HEK293T (cell line): ENCODE measurements around the gene MSLN.
A peak's percentile ranks its signal among the peaks of the same experiment; 100 is the strongest.

Experiments used
- ELF4 ChIP-seq: fragments of 450-650 bp; IDR thresholded peaks from 2 replicates; pipeline ENCODE4 v1.6.1; 2017; ENCODE audit warnings: antibody characterized with exemption
- FOXA1 ChIP-seq: fragments of 450-650 bp; IDR thresholded peaks from 2 replicates; pipeline ENCODE4 v1.6.1; 2016; ENCODE audit warnings: mild to moderate bottlenecking
- L3MBTL2 ChIP-seq: fragments of 450-650 bp; conservative IDR thresholded peaks from 2 replicates; pipeline ENCODE4 v1.6.1; 2016; ENCODE audit warnings: mild to moderate bottlenecking
- SP1 ChIP-seq: fragments of 450-650 bp; IDR thresholded peaks from 2 replicates; pipeline ENCODE4 v1.6.1; 2017
- SUZ12 ChIP-seq: fragments of 450-650 bp; IDR thresholded peaks from 2 replicates; pipeline ENCODE4 v1.6.1; 2016; ENCODE audit warnings: mild to moderate bottlenecking

- TF ChIP-seq FOXA1 (no peak), SP1 (no peak), L3MBTL2 (peak; percentile 88), ELF4 (peak; percentile 91), SUZ12 (no peak)
Observed at GRCh38 chr16:807347-808084, 47.0 kb downstream of the MSLN start.
